GM12878 (cell line): ENCODE data around the gene DHRS12. TPM values are rescaled to one million over a fixed set of nuclear protein-coding genes. Genes with fewer than 3 reads are reported as not detected.

Source experiments
- ATAC-seq: fragments of 200-7000 bp; cut with Tn5 transposase; 3 replicates; pipeline ENCODE4 v1.9.1; 2020; ENCODE audit warnings: mild to moderate bottlenecking, moderate library complexity
- BruUV-seq: library from RNA; stranded (reverse); fragments of 400-500 nt; replicated peaks from 2 replicates; lab custom pipeline; 2021; lab: Mats Ljungman, UMichigan
- CTCF ChIA-PET: fragments of 300-600 bp; sonication (Branson Sonifier 250); formaldehyde crosslinking; extraction: SDS; loops from one replicate; lab custom pipeline; 2021; ENCODE audit warnings: inconsistent platforms; lab: Yijun Ruan, JAX
- POLR2A ChIA-PET: fragments of 350-600 bp; formaldehyde crosslinking; extraction: SDS; loops from one replicate; lab custom pipeline; 2021; ENCODE audit warnings: inconsistent platforms; lab: Charles Lee
- RAD21 ChIA-PET: fragments of 300-600 bp; sonication (Branson Sonifier 250); formaldehyde crosslinking; loops from one replicate; lab custom pipeline; 2023; ENCODE audit warnings: antibody characterized with exemption; ENCODE audit not compliant: unreplicated experiment; lab: Charles Lee
- SMC1A ChIA-PET: fragments of 300-600 bp; sonication (Branson Sonifier 250); formaldehyde crosslinking; loops from one replicate; lab custom pipeline; 2023; ENCODE audit not compliant: unreplicated experiment, uncharacterized antibody; lab: Charles Lee
- DNase-seq: peaks from one replicate; pipeline ENCODE4 v3.0.0-alpha.2; 2011; ENCODE audit warnings: low read depth, low spot score
- FAIRE-seq: peaks from 3 replicates; lab custom pipeline; 2011; peaks lifted over from hg19 to GRCh38; lab: Jason Lieb, UNC
- H2AFZ ChIP-seq: 2 replicates; pipeline ENCODE4 v1.6.0; 2011; ENCODE audit warnings: low read depth, low read length, control low read depth; ENCODE audit not compliant: control insufficient read depth
- H3K27ac ChIP-seq: 2 replicates; pipeline ENCODE4 v1.5.1; 2011; ENCODE audit warnings: control low read depth; ENCODE audit not compliant: control insufficient read depth, insufficient read depth
- H3K27me3 ChIP-seq, 2 experiments: replicated peaks in 1 of 2; 2 replicates each; pipeline versions ENCODE4 v1.6.0 to v1.6.1; 2011; ENCODE audit warnings: low read length in 1 of 2; ENCODE audit not compliant: control insufficient read depth in 2 of 2, insufficient read depth in 2 of 2
- H3K36me3 ChIP-seq, 2 experiments: 2 replicates each; pipeline ENCODE4 v1.5.1; 2011; ENCODE audit warnings: low read length in 1 of 2; ENCODE audit not compliant: control insufficient read depth in 2 of 2, insufficient read depth in 2 of 2
- H3K4me1 ChIP-seq: 2 replicates; pipeline ENCODE4 v1.6.1; 2011; ENCODE audit warnings: mild to moderate bottlenecking, low read length, moderate library complexity, mixed read lengths; ENCODE audit not compliant: control insufficient read depth, insufficient read depth
- H3K4me2 ChIP-seq: 2 replicates; pipeline ENCODE4 v1.6.0; 2011; ENCODE audit warnings: control low read depth; ENCODE audit not compliant: control insufficient read depth, insufficient read depth
- H3K4me3 ChIP-seq: fragments of 200-600 bp; sonication (generic); 2 replicates; pipeline ENCODE4 v1.5.1; 2016
- H3K79me2 ChIP-seq: 2 replicates; pipeline ENCODE4 v1.6.0; 2011; ENCODE audit warnings: low read length; ENCODE audit not compliant: control insufficient read depth, insufficient read depth
- H3K9ac ChIP-seq: 2 replicates; pipeline ENCODE4 v1.8.0; 2011; ENCODE audit warnings: low read length, control low read depth, mixed read lengths; ENCODE audit not compliant: control insufficient read depth, insufficient read depth
- H3K9me3 ChIP-seq: replicated peaks from 3 replicates; pipeline ENCODE4 v1.5.1; 2011; ENCODE audit warnings: mild to moderate bottlenecking, low read length; ENCODE audit not compliant: control insufficient read depth, insufficient read depth
- H4K20me1 ChIP-seq: 2 replicates; pipeline ENCODE4 v1.6.0; 2011; ENCODE audit not compliant: control insufficient read depth, insufficient read depth
- GATAD2B ChIP-seq: fragments of 450-650 bp; conservative IDR thresholded peaks from 2 replicates; pipeline ENCODE4 v1.6.1; 2017; ENCODE audit warnings: low read depth, mild to moderate bottlenecking, moderate library complexity
- NFXL1 ChIP-seq: fragments of 450-650 bp; IDR thresholded peaks from 2 replicates; pipeline ENCODE4 v1.6.1; 2017; ENCODE audit warnings: antibody characterized with exemption, mild to moderate bottlenecking, borderline replicate concordance
- POLR2AphosphoS5 ChIP-seq: IDR thresholded peaks from 2 replicates; pipeline ENCODE4 v1.6.1; 2011; ENCODE audit warnings: mild to moderate bottlenecking, low read length, inconsistent platforms
- POU2F2 ChIP-seq: IDR thresholded peaks from 3 replicates; pipeline ENCODE4 v1.6.1; 2011; ENCODE audit warnings: low read depth, mild to moderate bottlenecking, low read length, borderline replicate concordance
- RCOR1 ChIP-seq: conservative IDR thresholded peaks from 2 replicates; pipeline ENCODE4 v1.6.1; 2012; ENCODE audit warnings: low read depth, low read length, improper control_type of control experiment
- TARDBP ChIP-seq: IDR thresholded peaks from 2 replicates; pipeline ENCODE4 v1.6.1; 2016; ENCODE audit warnings: borderline replicate concordance
- TCF3 ChIP-seq: IDR thresholded peaks from 2 replicates; pipeline ENCODE4 v1.6.1; 2012; ENCODE audit warnings: low read depth, mild to moderate bottlenecking, low read length, borderline replicate concordance; ENCODE audit not compliant: insufficient read depth
- YY1 ChIP-seq: IDR thresholded peaks from 2 replicates; pipeline ENCODE4 v1.6.1; 2011; ENCODE audit warnings: low read depth, mild to moderate bottlenecking, low read length
- ZBED1 ChIP-seq: IDR thresholded peaks from 2 replicates; pipeline ENCODE4 v1.6.1; 2016; ENCODE audit warnings: borderline replicate concordance
- WGBS: methylation state at CpG from one replicate; pipeline ENCODE4 v1.1.6; 2016; ENCODE audit warnings: low lambda C conversion rate; ENCODE audit not compliant: insufficient replicate concordance, insufficient coverage; ENCODE audit errors: missing lambda C conversion rate; 5-methylcytosine and 5-hydroxymethylcytosine counted together
- in situ Hi-C: fragments of 300-500 bp; cut with MboI; formaldehyde crosslinking; loops from 9 replicates; pipeline ENCODE4 v1.14.3; 2018; ENCODE audit warnings: mixed read lengths
- intact Hi-C: fragments of 100-400 bp; cut with micrococcal nuclease; formaldehyde crosslinking; loops from one replicate; pipeline ENCODE4 v1.14.2; 2022; ENCODE audit not compliant: unreplicated experiment
- polyA plus RNA-seq, 11 experiments: library from polyadenylated mRNA; depleted of rRNA in 4 of 11; unstranded in 6 of 11; stranded (reverse) in 5 of 11; fragments of >200 nt; fragmentation: Nextera tagmentation in 4 of 11; fragmentation: Illumina TruSeq in 1 of 11; extraction: Ambion mirVana in 4 of 11; extraction: Trizol in 1 of 11; gene quantifications; 1 replicate in 1 of 11; 2 replicates in 10 of 11; pipeline versions ENCODE4 v1.2.1 to v1.2.3, GENCODE V29; 2011 to 2016; ENCODE audit warnings: inconsistent platforms in 2 of 11, missing spikeins in 2 of 11, low read depth in 1 of 11
- total RNA-seq, 4 experiments: library from RNA; depleted of rRNA in 3 of 4; stranded (reverse); fragments of >200 nt in 3 of 4; fragmentation: Illumina TruSeq in 1 of 4; extraction: Trizol in 1 of 4; gene quantifications; 2 replicates each; pipeline versions ENCODE4 v1.2.1 to v1.2.3, GENCODE V29; 2013 to 2021
- TF ChIP-seq, protein P1 (sequence below): IDR thresholded peaks from 2 replicates; pipeline ENCODE4 v1.6.1; 2012; ENCODE audit warnings: low read depth, low read length, improper control_type of control experiment
- TF ChIP-seq, protein P2 (sequence below): fragments of 450-650 bp; IDR thresholded peaks from 2 replicates; pipeline ENCODE4 v1.6.1; 2016; ENCODE audit warnings: mild to moderate bottlenecking
- TF ChIP-seq, protein P3 (sequence below): fragments of 450-650 bp; IDR thresholded peaks from 2 replicates; pipeline ENCODE4 v1.6.1; 2017; ENCODE audit warnings: antibody characterized with exemption, mild to moderate bottlenecking, moderate library complexity
- TF ChIP-seq, protein P4 (sequence below): fragments of 450-650 bp; IDR thresholded peaks from 2 replicates; pipeline ENCODE4 v1.6.1; 2016; ENCODE audit warnings: mild to moderate bottlenecking
- TF ChIP-seq, protein P5 (sequence below): fragments of 450-650 bp; IDR thresholded peaks from 2 replicates; pipeline ENCODE4 v1.6.1; 2017; ENCODE audit warnings: low read depth, mild to moderate bottlenecking, moderate library complexity
- TF ChIP-seq, protein P6 (sequence below), 3 experiments: IDR thresholded peaks in 2 of 3; conservative IDR thresholded peaks in 1 of 3; 2 replicates each; pipeline ENCODE4 v1.5.1; 2011; ENCODE audit warnings: low read depth in 3 of 3, low read length in 3 of 3, mild to moderate bottlenecking in 3 of 3, control low read depth in 2 of 3, moderate library complexity in 2 of 3, inconsistent platforms in 1 of 3, mixed read lengths in 1 of 3; ENCODE audit not compliant: control insufficient read depth in 2 of 3, insufficient read depth in 1 of 3; ENCODE audit errors: extremely low read depth in 1 of 3

Gene DHRS12
- total and polyA plus RNA-seq, 10 of the 15 experiments (the other 5 are each of a cell fraction or from before 2014, with no cell fraction given) = 2.9 to 11.3 (median 8.2) TPM

DNA sequence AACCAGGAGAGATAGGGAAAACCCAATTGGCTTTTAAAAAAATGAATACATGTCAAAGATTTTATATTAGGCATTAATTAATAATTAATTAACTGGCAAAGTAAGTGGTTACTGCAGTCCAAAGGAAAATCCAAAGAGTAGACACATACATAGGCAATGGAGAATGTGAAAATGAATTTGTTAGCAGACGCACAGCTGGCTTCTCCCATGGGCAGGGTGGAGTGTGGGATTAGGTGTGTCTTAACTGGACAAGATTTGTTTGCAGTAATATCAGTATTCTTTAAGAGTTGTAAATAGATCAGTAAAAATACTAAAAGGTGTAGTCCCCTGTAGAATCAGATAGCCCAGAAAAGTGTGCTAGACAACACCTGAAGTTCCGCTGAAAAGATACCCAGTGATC, 58.7 kb downstream of the DHRS12 start:
- no peak for FAIRE-seq
- in situ Hi-C loops = no loop called here
- no peaks in the 10 kb centered on the region for H3K79me2 ChIP-seq
- peaks cover 13% of the 10 kb centered on the region; the same call in 2 of the 3 replicates for H3K9me3 ChIP-seq
- ChIA-PET POLR2A (no interaction called here), CTCF (interaction anchor here (2.1 kb wide), 1 partner anchor 13 kb away, joined by 6 read pairs; no protein-coding TSS in a partner anchor), RAD21 (no interaction called here), SMC1A (interaction anchor here (1.0 to 1.9 kb wide), 3 partner anchors 14 to 50 kb away, joined by 3 to 6 read pairs (median 4); no protein-coding TSS in a partner anchor)
- H3K27me3 ChIP-seq = no peaks in the 10 kb centered on the region
- intact Hi-C loops = no loop called here
- no peak for DNase-seq
- H3K36me3 ChIP-seq = peaks cover 0 to 7% of the 10 kb centered on the region in 2 experiments; a peak in 1 of 4 replicates
- H3K4me1 ChIP-seq = no peaks in the 10 kb centered on the region
- no peak overlapping the region for H3K27ac ChIP-seq
- H3K4me2 ChIP-seq = no peak overlapping the region
- no peak overlapping the region for H3K9ac ChIP-seq
- WGBS = 100% methylated on average over 2 of the region's 2 CpGs
- no peak for ATAC-seq
- no peak overlapping the region for H3K4me3 ChIP-seq
- no TSS peak for BruUV-seq
- H4K20me1 ChIP-seq = no peaks in the 10 kb centered on the region
- H2AFZ ChIP-seq = no peak overlapping the region
- TF ChIP-seq YY1 (no peak), POLR2AphosphoS5 (no peak), POU2F2 (no peak), ZBED1 (no peak), TARDBP (no peak), TCF3 (no peak), NFXL1 (no peak), RCOR1 (no peak), GATAD2B (no peak)
- TF ChIP-seq, protein P1, sequence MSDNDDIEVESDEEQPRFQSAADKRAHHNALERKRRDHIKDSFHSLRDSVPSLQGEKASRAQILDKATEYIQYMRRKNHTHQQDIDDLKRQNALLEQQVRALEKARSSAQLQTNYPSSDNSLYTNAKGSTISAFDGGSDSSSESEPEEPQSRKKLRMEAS = no peak
- TF ChIP-seq, protein P2, sequence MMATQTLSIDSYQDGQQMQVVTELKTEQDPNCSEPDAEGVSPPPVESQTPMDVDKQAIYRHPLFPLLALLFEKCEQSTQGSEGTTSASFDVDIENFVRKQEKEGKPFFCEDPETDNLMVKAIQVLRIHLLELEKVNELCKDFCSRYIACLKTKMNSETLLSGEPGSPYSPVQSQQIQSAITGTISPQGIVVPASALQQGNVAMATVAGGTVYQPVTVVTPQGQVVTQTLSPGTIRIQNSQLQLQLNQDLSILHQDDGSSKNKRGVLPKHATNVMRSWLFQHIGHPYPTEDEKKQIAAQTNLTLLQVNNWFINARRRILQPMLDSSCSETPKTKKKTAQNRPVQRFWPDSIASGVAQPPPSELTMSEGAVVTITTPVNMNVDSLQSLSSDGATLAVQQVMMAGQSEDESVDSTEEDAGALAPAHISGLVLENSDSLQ = no peak
- TF ChIP-seq, protein P3, sequence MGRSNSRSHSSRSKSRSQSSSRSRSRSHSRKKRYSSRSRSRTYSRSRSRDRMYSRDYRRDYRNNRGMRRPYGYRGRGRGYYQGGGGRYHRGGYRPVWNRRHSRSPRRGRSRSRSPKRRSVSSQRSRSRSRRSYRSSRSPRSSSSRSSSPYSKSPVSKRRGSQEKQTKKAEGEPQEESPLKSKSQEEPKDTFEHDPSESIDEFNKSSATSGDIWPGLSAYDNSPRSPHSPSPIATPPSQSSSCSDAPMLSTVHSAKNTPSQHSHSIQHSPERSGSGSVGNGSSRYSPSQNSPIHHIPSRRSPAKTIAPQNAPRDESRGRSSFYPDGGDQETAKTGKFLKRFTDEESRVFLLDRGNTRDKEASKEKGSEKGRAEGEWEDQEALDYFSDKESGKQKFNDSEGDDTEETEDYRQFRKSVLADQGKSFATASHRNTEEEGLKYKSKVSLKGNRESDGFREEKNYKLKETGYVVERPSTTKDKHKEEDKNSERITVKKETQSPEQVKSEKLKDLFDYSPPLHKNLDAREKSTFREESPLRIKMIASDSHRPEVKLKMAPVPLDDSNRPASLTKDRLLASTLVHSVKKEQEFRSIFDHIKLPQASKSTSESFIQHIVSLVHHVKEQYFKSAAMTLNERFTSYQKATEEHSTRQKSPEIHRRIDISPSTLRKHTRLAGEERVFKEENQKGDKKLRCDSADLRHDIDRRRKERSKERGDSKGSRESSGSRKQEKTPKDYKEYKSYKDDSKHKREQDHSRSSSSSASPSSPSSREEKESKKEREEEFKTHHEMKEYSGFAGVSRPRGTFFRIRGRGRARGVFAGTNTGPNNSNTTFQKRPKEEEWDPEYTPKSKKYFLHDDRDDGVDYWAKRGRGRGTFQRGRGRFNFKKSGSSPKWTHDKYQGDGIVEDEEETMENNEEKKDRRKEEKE = no peak
- TF ChIP-seq, protein P4, sequence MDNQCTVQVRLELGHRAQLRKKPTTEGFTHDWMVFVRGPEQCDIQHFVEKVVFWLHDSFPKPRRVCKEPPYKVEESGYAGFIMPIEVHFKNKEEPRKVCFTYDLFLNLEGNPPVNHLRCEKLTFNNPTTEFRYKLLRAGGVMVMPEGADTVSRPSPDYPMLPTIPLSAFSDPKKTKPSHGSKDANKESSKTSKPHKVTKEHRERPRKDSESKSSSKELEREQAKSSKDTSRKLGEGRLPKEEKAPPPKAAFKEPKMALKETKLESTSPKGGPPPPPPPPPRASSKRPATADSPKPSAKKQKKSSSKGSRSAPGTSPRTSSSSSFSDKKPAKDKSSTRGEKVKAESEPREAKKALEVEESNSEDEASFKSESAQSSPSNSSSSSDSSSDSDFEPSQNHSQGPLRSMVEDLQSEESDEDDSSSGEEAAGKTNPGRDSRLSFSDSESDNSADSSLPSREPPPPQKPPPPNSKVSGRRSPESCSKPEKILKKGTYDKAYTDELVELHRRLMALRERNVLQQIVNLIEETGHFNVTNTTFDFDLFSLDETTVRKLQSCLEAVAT = no peak
- TF ChIP-seq, protein P5, sequence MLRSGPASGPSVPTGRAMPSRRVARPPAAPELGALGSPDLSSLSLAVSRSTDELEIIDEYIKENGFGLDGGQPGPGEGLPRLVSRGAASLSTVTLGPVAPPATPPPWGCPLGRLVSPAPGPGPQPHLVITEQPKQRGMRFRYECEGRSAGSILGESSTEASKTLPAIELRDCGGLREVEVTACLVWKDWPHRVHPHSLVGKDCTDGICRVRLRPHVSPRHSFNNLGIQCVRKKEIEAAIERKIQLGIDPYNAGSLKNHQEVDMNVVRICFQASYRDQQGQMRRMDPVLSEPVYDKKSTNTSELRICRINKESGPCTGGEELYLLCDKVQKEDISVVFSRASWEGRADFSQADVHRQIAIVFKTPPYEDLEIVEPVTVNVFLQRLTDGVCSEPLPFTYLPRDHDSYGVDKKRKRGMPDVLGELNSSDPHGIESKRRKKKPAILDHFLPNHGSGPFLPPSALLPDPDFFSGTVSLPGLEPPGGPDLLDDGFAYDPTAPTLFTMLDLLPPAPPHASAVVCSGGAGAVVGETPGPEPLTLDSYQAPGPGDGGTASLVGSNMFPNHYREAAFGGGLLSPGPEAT = no peak
- TF ChIP-seq, protein P6, sequence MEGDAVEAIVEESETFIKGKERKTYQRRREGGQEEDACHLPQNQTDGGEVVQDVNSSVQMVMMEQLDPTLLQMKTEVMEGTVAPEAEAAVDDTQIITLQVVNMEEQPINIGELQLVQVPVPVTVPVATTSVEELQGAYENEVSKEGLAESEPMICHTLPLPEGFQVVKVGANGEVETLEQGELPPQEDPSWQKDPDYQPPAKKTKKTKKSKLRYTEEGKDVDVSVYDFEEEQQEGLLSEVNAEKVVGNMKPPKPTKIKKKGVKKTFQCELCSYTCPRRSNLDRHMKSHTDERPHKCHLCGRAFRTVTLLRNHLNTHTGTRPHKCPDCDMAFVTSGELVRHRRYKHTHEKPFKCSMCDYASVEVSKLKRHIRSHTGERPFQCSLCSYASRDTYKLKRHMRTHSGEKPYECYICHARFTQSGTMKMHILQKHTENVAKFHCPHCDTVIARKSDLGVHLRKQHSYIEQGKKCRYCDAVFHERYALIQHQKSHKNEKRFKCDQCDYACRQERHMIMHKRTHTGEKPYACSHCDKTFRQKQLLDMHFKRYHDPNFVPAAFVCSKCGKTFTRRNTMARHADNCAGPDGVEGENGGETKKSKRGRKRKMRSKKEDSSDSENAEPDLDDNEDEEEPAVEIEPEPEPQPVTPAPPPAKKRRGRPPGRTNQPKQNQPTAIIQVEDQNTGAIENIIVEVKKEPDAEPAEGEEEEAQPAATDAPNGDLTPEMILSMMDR (IDR thresholded peaks at IDR 0.05 in 2 of 3, conservative IDR thresholded peaks at IDR 0.05 in 1 of 3; ENCODE audit: control insufficient read depth in 2 of 3, extremely low read depth in 1 of 3, insufficient read depth in 1 of 3, low read depth in 3 of 3, low read length in 3 of 3) = no peak
